H9 (cell line): ENCODE measurements around the gene PRKCB. TPM values are rescaled to one million over a fixed set of nuclear protein-coding genes. Genes with fewer than 3 reads are reported as not detected.

Experiments used
- DNase-seq: peaks from one replicate; pipeline ENCODE4 v3.0.0-alpha.2; 2017
- H2AFZ ChIP-seq: one replicate; pipeline ENCODE4 v1.6.1; 2013; ENCODE audit warnings: mild to moderate bottlenecking, low read length, control low read depth, moderate library complexity
- H2AK5ac ChIP-seq: 2 replicates; pipeline ENCODE4 v1.6.1; 2013; ENCODE audit warnings: low read length, control low read depth, mixed read lengths; ENCODE audit not compliant: insufficient read length
- H2BK120ac ChIP-seq: one replicate; pipeline ENCODE4 v1.6.1; 2013; ENCODE audit warnings: low read depth, mild to moderate bottlenecking, low read length, control low read depth, inconsistent platforms; ENCODE audit not compliant: poor library complexity, severe bottlenecking
- H2BK12ac ChIP-seq: 2 replicates; pipeline ENCODE4 v1.6.1; 2013; ENCODE audit warnings: low read length, control low read depth, mixed read lengths, low read depth; ENCODE audit not compliant: insufficient read length
- H2BK15ac ChIP-seq: 2 replicates; pipeline ENCODE4 v1.6.1; 2013; ENCODE audit warnings: low read depth, low read length, control low read depth
- H2BK20ac ChIP-seq: one replicate; pipeline ENCODE4 v1.6.1; 2013; ENCODE audit warnings: low read depth, mild to moderate bottlenecking, low read length, control low read depth, inconsistent platforms; ENCODE audit not compliant: poor library complexity, severe bottlenecking
- H2BK5ac ChIP-seq: 2 replicates; pipeline ENCODE4 v1.6.1; 2013; ENCODE audit warnings: low read length, control low read depth, mixed read lengths; ENCODE audit not compliant: insufficient read length
- H3K14ac ChIP-seq: 2 replicates; pipeline ENCODE4 v1.6.1; 2013; ENCODE audit warnings: low read length, control low read depth; ENCODE audit not compliant: insufficient read depth
- H3K18ac ChIP-seq: 2 replicates; pipeline ENCODE4 v1.6.1; 2013; ENCODE audit warnings: low read depth, mild to moderate bottlenecking, mixed read lengths, low read length, control low read depth; ENCODE audit not compliant: insufficient read length
- H3K23ac ChIP-seq: 2 replicates; pipeline ENCODE4 v1.6.1; 2013; ENCODE audit warnings: low read length, control low read depth, mixed read lengths, low read depth; ENCODE audit not compliant: insufficient read length
- H3K23me2 ChIP-seq: 2 replicates; pipeline ENCODE4 v1.6.1; 2013; ENCODE audit warnings: low read depth, mild to moderate bottlenecking, mixed read lengths, low read length, control low read depth; ENCODE audit not compliant: insufficient read length, poor library complexity, severe bottlenecking
- H3K27ac ChIP-seq: 2 replicates; pipeline ENCODE4 v1.5.1; 2013; ENCODE audit warnings: low read length, control low read depth, mixed read lengths, low read depth; ENCODE audit not compliant: insufficient read length
- H3K27me3 ChIP-seq: 2 replicates; pipeline ENCODE4 v1.6.1; 2013; ENCODE audit warnings: low read length, control low read depth, inconsistent platforms; ENCODE audit not compliant: insufficient read depth
- H3K4ac ChIP-seq: 2 replicates; pipeline ENCODE4 v1.6.1; 2013; ENCODE audit warnings: low read depth, mild to moderate bottlenecking, control low read depth, inconsistent platforms, low read length, moderate library complexity
- H3K4me1 ChIP-seq: 2 replicates; pipeline ENCODE4 v1.6.1; 2013; ENCODE audit warnings: low read length, control low read depth, inconsistent platforms; ENCODE audit not compliant: insufficient read depth
- H3K4me2 ChIP-seq: 2 replicates; pipeline ENCODE4 v1.6.1; 2013; ENCODE audit warnings: low read length, control low read depth, mixed read lengths; ENCODE audit not compliant: insufficient read length, insufficient read depth
- H3K56ac ChIP-seq: 2 replicates; pipeline ENCODE4 v1.6.1; 2013; ENCODE audit warnings: low read depth, mild to moderate bottlenecking, mixed read lengths, low read length, control low read depth; ENCODE audit not compliant: insufficient read length
- H3K79me1 ChIP-seq: 2 replicates; pipeline ENCODE4 v1.6.1; 2013; ENCODE audit warnings: low read depth, mild to moderate bottlenecking, moderate library complexity, low read length, control low read depth, inconsistent platforms; ENCODE audit not compliant: insufficient read depth, poor library complexity, severe bottlenecking
- H3K79me2 ChIP-seq: 2 replicates; pipeline ENCODE4 v1.6.1; 2013; ENCODE audit warnings: low read length, control low read depth, inconsistent platforms; ENCODE audit not compliant: insufficient read depth
- H3K9ac ChIP-seq: 2 replicates; pipeline ENCODE4 v1.6.1; 2013; ENCODE audit warnings: low read length, control low read depth, mixed read lengths; ENCODE audit not compliant: insufficient read length; ENCODE audit errors: extremely low read depth
- H3K9me3 ChIP-seq: one replicate; pipeline ENCODE4 v1.6.1; 2013; ENCODE audit warnings: low read depth, low read length, inconsistent platforms; ENCODE audit not compliant: control insufficient read depth
- H3T11ph ChIP-seq: one replicate; pipeline ENCODE4 v1.6.1; 2013; ENCODE audit warnings: mild to moderate bottlenecking, low read length, control low read depth, inconsistent platforms
- H4K20me1 ChIP-seq: one replicate; pipeline ENCODE4 v1.6.1; 2013; ENCODE audit not compliant: control insufficient read depth, insufficient read length, insufficient read depth
- H4K5ac ChIP-seq: 2 replicates; pipeline ENCODE4 v1.6.1; 2013; ENCODE audit warnings: low read depth, mild to moderate bottlenecking, mixed read lengths, low read length, control low read depth; ENCODE audit not compliant: insufficient read length
- H4K8ac ChIP-seq: replicated peaks from 2 replicates; pipeline ENCODE4 v1.6.1; 2013; ENCODE audit warnings: low read length, control low read depth, mixed read lengths, low read depth; ENCODE audit not compliant: insufficient read length
- H4K91ac ChIP-seq: 2 replicates; pipeline ENCODE4 v1.6.1; 2013; ENCODE audit warnings: low read depth, mild to moderate bottlenecking, moderate library complexity, mixed read lengths, low read length, control low read depth; ENCODE audit not compliant: insufficient read length
- H3K27ac Mint-ChIP-seq, 3 experiments: 2 replicates in 2 of 3; 3 replicates in 1 of 3; pipeline ENCODE4 v1.8.0; 2020 to 2021; ENCODE audit warnings: mixed read lengths in 3 of 3, mild to moderate bottlenecking in 1 of 3, moderate library complexity in 1 of 3
- H3K27me3 Mint-ChIP-seq: 2 replicates; pipeline ENCODE4 v1.8.0; 2021; ENCODE audit warnings: low read depth, mild to moderate bottlenecking, moderate library complexity, mixed read lengths
- H3K36me3 Mint-ChIP-seq, 3 experiments: 2 replicates in 2 of 3; 3 replicates in 1 of 3; pipeline ENCODE4 v1.8.0; 2020 to 2021; ENCODE audit warnings: low read depth in 3 of 3, mixed read lengths in 3 of 3; ENCODE audit not compliant: insufficient read depth in 1 of 3
- H3K4me1 Mint-ChIP-seq, 2 experiments: 2 replicates each; pipeline ENCODE4 v1.8.0; 2020; ENCODE audit warnings: mixed read lengths in 2 of 2
- H3K4me3 Mint-ChIP-seq, 2 experiments: 2 replicates in 1 of 2; 3 replicates in 1 of 2; pipeline ENCODE4 v1.8.0; 2020 to 2021; ENCODE audit warnings: mild to moderate bottlenecking in 2 of 2, mixed read lengths in 2 of 2, moderate library complexity in 1 of 2
- H3K9me3 Mint-ChIP-seq, 2 experiments: 2 replicates in 1 of 2; 3 replicates in 1 of 2; pipeline ENCODE4 v1.8.0; 2020; ENCODE audit warnings: mild to moderate bottlenecking in 2 of 2, mixed read lengths in 2 of 2, moderate library complexity in 1 of 2
- CTCF ChIP-seq: fragments of 200-600 bp; sonication (generic); conservative IDR thresholded peaks from 3 replicates; pipeline ENCODE4 v1.8.0; 2021; ENCODE audit warnings: antibody characterized with exemption, mild to moderate bottlenecking
- WGBS: extraction: QIAGEN DNeasy Blood & Tissue Kit; methylation state at CpG from one replicate; pipeline ENCODE4 v1.1.7; 2013; ENCODE audit warnings: missing lambda C conversion rate, low lambda C conversion rate, mixed read lengths; ENCODE audit not compliant: insufficient read length; ENCODE audit errors: extremely low coverage; 5-methylcytosine and 5-hydroxymethylcytosine counted together
- total RNA-seq: library from RNA; stranded (reverse); gene quantifications from 2 replicates; pipeline ENCODE4 v1.2.1, GENCODE V29; 2021

Gene PRKCB
- total RNA-seq, 1 experiment from 2014 or later = 7.0 TPM

GRCh38 chr16:23821875-23822688, 13.7 kb upstream of the PRKCB start:
- WGBS = no CpG with 5 or more reads among the region's 6 CpGs
- H3K9ac ChIP-seq = no peak overlapping the region
- no peaks in the 10 kb centered on the region for H3K27me3 ChIP-seq
- no peak overlapping the region for H4K5ac ChIP-seq
- no peak overlapping the region for H3K27ac ChIP-seq
- H2BK15ac ChIP-seq = no peak overlapping the region
- no peak for DNase-seq
- no peak overlapping the region for H3K56ac ChIP-seq
- H3K14ac ChIP-seq = no peak overlapping the region
- no peaks in the 10 kb centered on the region for H3K9me3 Mint-ChIP-seq
- peaks cover 31% of the 10 kb centered on the region for H3K27me3 Mint-ChIP-seq
- no peak overlapping the region for H3T11ph ChIP-seq
- no peak for TF ChIP-seq CTCF
- H3K4ac ChIP-seq = no peak overlapping the region
- no peak overlapping the region for H2AK5ac ChIP-seq
- no peak overlapping the region for H4K91ac ChIP-seq
- no peaks in the 10 kb centered on the region for H3K23me2 ChIP-seq
- H3K4me1 ChIP-seq = no peaks in the 10 kb centered on the region
- H3K23ac ChIP-seq = no peak overlapping the region
- no peaks in the 10 kb centered on the region for H3K36me3 Mint-ChIP-seq
- H3K79me1 ChIP-seq = no peaks in the 10 kb centered on the region
- no peak overlapping the region for H2BK120ac ChIP-seq
- H3K4me1 Mint-ChIP-seq = no peaks in the 10 kb centered on the region; a peak in 2 of 4 replicates
- H3K4me2 ChIP-seq = no peak overlapping the region
- no peak overlapping the region for H3K18ac ChIP-seq
- no peaks in the 10 kb centered on the region for H3K79me2 ChIP-seq
- no peak overlapping the region for H4K8ac ChIP-seq
- no peak overlapping the region for H3K27ac Mint-ChIP-seq
- no peaks in the 10 kb centered on the region for H4K20me1 ChIP-seq
- H2AFZ ChIP-seq = no peak overlapping the region
- no peaks in the 10 kb centered on the region for H3K9me3 ChIP-seq
- H2BK5ac ChIP-seq = no peak overlapping the region
- no peak overlapping the region for H2BK20ac ChIP-seq
- H2BK12ac ChIP-seq = no peak overlapping the region
- no peak overlapping the region for H3K4me3 Mint-ChIP-seq
